HEK293T (cell line): Measurements from ENCODE around the gene CCDC137.

Experiments
- CTCF ChIA-PET: fragments of 350-600 bp; formaldehyde crosslinking; extraction: SDS; loops from one replicate; lab custom pipeline; 2021; ENCODE audit warnings: antibody characterized with exemption, inconsistent platforms; lab: Yijun Ruan, JAX
- POLR2A ChIA-PET: fragments of 350-600 bp; formaldehyde crosslinking; extraction: SDS; loops from one replicate; lab custom pipeline; 2020; ENCODE audit warnings: antibody characterized with exemption, inconsistent platforms; lab: Yijun Ruan, JAX
- DNase-seq: peaks from one replicate; pipeline ENCODE4 v3.0.0; 2012; ENCODE audit warnings: mixed read lengths; ENCODE audit errors: extremely low spot score
- ARNT ChIP-seq: fragments of 450-650 bp; IDR thresholded peaks from 2 replicates; pipeline ENCODE4 v1.6.1; 2017; ENCODE audit warnings: mild to moderate bottlenecking
- BHLHE40 ChIP-seq: fragments of 450-650 bp; IDR thresholded peaks from 2 replicates; pipeline ENCODE4 v1.6.1; 2016; ENCODE audit warnings: mild to moderate bottlenecking, moderate library complexity, borderline replicate concordance
- CTBP1 ChIP-seq: fragments of 450-650 bp; IDR thresholded peaks from 2 replicates; pipeline ENCODE4 v1.6.1; 2016; ENCODE audit warnings: borderline replicate concordance
- ELF4 ChIP-seq: fragments of 450-650 bp; IDR thresholded peaks from 2 replicates; pipeline ENCODE4 v1.6.1; 2017; ENCODE audit warnings: antibody characterized with exemption
- FOXA1 ChIP-seq: fragments of 450-650 bp; IDR thresholded peaks from 2 replicates; pipeline ENCODE4 v1.6.1; 2016; ENCODE audit warnings: mild to moderate bottlenecking
- FOXK2 ChIP-seq: fragments of 450-650 bp; IDR thresholded peaks from 2 replicates; pipeline ENCODE4 v1.6.1; 2016; ENCODE audit warnings: mild to moderate bottlenecking
- FOXM1 ChIP-seq: fragments of 450-650 bp; IDR thresholded peaks from 2 replicates; pipeline ENCODE4 v1.6.1; 2017; ENCODE audit warnings: mild to moderate bottlenecking, borderline replicate concordance
- HDGF ChIP-seq: fragments of 450-650 bp; IDR thresholded peaks from 2 replicates; pipeline ENCODE4 v1.6.1; 2017; ENCODE audit warnings: antibody characterized with exemption, borderline replicate concordance
- L3MBTL2 ChIP-seq: fragments of 450-650 bp; conservative IDR thresholded peaks from 2 replicates; pipeline ENCODE4 v1.6.1; 2016; ENCODE audit warnings: mild to moderate bottlenecking
- LEF1 ChIP-seq: fragments of 450-650 bp; IDR thresholded peaks from 2 replicates; pipeline ENCODE4 v1.6.1; 2017; ENCODE audit warnings: mild to moderate bottlenecking, borderline replicate concordance
- NFRKB ChIP-seq: fragments of 450-650 bp; IDR thresholded peaks from 2 replicates; pipeline ENCODE4 v1.6.1; 2016; ENCODE audit warnings: mild to moderate bottlenecking, moderate library complexity
- SP1 ChIP-seq: fragments of 450-650 bp; IDR thresholded peaks from 2 replicates; pipeline ENCODE4 v1.6.1; 2017
- SUZ12 ChIP-seq: fragments of 450-650 bp; IDR thresholded peaks from 2 replicates; pipeline ENCODE4 v1.6.1; 2016; ENCODE audit warnings: mild to moderate bottlenecking
- TARDBP ChIP-seq: fragments of 450-650 bp; IDR thresholded peaks from 2 replicates; pipeline ENCODE4 v1.6.1; 2016
- ZNF384 ChIP-seq: fragments of 450-650 bp; IDR thresholded peaks from 2 replicates; pipeline ENCODE4 v1.6.1; 2016
- TF ChIP-seq, protein P1 (sequence below): fragments of 450-650 bp; IDR thresholded peaks from 2 replicates; pipeline ENCODE4 v1.6.1; 2016

Gene CCDC137

DNA sequence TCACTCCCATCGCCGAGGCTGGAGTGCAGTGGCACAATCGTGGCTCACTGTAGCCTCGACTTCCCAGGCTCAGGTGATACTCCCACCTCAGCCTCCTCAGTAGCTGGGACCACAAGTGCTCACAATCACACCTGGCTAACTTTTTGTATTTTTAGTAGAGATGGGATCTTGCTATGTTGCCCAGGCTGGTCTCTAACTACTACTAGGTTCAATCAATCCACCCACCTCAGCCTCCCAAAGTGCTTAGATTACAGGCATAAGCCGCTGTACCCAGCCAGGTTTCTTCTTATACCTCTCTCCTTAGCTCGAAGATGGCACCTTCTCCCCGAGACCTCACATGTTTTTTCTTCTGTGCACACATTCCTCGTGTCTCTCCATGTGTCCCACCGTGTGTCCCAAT is 26.5 kb upstream of the CCDC137 start:
- ChIA-PET CTCF (no interaction called here), POLR2A (no interaction called here)

DNA sequence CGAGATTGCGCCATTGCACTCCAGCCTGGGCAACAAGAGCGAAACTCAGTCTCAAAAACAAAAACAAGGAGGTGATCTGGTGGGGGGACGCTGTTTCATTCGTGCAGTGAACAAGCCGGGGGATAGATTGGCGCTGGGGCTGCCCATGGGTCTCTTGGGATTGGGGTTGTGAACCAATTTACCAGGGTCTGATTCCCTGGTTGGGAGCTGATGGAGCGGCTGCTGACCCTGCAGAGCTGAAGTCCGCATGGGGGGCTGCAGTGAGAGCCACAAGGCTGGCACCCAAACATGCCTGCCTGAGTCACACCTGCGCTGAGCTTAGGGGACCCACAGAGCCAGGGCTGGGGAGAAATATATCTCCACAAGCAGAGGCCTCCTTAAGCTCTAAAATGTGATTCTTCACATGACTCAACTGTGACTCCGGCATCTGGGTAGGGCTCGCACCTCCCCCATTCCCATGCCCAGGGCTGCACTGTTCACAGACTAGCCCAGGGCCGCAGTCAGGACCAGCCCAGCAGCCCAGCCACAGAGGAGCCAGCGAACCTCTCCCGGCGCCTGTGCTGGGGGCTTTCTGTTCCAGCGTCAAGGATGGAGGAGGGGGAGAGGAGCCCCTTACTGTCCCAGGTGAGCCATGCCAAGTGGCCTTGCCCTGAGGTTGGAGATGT is 24.6 kb upstream of the CCDC137 start:
- ChIA-PET CTCF (no interaction called here), POLR2A (interaction anchor here (0.7 kb wide), 1 partner anchor 89 kb away, joined by 3 read pairs; no protein-coding TSS in a partner anchor)
- no peak for DNase-seq
- TF ChIP-seq NFRKB (no peak), FOXA1 (no peak), SUZ12 (no peak), BHLHE40 (no peak), CTBP1 (no peak), FOXM1 (no peak), L3MBTL2 (no peak), SP1 (no peak), LEF1 (no peak), HDGF (no peak), ARNT (no peak), ELF4 (no peak), TARDBP (no peak), ZNF384 (no peak), FOXK2 (no peak)
- TF ChIP-seq, protein P1, sequence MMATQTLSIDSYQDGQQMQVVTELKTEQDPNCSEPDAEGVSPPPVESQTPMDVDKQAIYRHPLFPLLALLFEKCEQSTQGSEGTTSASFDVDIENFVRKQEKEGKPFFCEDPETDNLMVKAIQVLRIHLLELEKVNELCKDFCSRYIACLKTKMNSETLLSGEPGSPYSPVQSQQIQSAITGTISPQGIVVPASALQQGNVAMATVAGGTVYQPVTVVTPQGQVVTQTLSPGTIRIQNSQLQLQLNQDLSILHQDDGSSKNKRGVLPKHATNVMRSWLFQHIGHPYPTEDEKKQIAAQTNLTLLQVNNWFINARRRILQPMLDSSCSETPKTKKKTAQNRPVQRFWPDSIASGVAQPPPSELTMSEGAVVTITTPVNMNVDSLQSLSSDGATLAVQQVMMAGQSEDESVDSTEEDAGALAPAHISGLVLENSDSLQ = no peak

More for the DNA sequence above, 26.5 kb upstream of the CCDC137 start:
- TF ChIP-seq FOXM1 (no peak), FOXA1 (no peak), ELF4 (no peak), LEF1 (no peak), NFRKB (no peak), SUZ12 (no peak)
- TF ChIP-seq, protein P1 = no peak
- no peak for DNase-seq

DNA sequence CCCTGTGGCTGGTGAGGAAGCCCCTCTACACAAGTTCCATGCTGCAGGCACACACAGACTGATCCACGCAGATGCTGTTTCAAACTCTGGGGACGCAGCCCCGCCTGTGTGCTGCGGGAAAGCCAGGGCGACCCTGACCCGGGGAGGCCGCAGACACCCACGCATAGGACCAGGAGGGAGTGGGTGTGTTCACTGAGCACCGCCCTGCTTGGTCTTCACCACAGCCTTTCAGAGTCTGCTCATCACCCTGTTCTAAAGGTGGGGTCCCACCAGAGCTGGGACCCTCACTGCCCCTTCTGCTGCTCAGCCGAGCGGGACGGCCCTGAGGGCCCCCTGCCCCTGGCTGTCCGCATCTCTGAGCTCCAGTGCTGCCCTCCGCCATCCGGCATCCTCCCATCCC is 22.0 kb upstream of the CCDC137 start:
- DNase-seq = no peak
- CTCF ChIA-PET = no interaction called here
- POLR2A ChIA-PET = interaction anchor here (1.3 kb wide), 1 partner anchor 21 kb away, joined by 3 read pairs; no protein-coding TSS in a partner anchor
- no peak for TF ChIP-seq BHLHE40
- no peak for TF ChIP-seq ZNF384
- TF ChIP-seq, protein P1 = no peak
- no peak for TF ChIP-seq FOXK2

DNA sequence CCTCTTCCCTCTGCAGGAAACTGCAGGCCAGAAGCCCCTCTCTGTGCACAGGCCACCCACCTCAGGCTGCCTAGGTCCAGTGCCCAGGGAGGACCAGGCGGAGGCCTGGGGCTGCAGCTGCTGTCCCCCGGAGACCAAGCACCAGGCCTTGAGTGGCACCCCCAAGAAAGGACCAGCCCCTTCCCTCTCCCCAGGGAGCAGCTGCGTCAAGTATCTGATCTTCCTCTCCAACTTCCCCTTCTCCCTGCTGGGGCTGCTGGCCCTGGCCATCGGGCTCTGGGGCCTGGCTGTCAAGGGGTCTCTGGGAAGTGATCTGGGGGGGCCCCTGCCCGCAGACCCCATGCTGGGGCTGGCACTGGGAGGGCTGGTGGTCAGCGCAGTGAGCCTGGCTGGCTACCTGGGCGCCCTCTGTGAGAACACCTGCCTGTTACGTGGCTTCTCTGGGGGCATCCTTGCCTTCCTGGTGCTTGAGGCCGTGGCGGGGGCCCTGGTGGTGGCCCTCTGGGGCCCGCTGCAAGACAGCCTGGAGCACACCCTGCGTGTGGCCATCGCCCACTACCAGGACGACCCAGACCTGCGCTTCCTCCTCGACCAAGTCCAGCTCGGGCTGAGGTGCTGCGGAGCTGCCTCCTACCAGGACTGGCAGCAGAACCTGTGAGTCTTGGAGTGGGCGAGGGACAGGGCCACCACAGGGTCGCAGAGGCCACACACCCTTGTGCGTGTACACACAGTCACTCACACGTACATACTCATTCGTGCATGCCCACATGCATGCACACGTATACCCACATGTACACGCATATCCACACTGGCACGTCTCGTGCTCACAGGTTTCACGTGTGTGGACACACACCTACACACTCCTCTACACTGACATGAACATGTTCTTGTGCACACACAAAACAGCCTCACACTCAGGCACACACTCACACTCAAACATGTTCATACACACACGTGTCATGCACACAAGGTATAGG is 21.3 kb upstream of the CCDC137 start:
- ChIA-PET POLR2A (interaction anchor here (1.3 kb wide), 1 partner anchor 20 kb away, joined by 3 read pairs; no protein-coding TSS in a partner anchor), CTCF (no interaction called here)
- DNase-seq = no peak
- TF ChIP-seq CTBP1 = no peak
- TF ChIP-seq, protein P1 = no peak
- no peak for TF ChIP-seq LEF1
- no peak for TF ChIP-seq ZNF384
- TF ChIP-seq SP1 = no peak
- TF ChIP-seq ARNT = no peak
- TF ChIP-seq FOXM1 = no peak
- no peak for TF ChIP-seq TARDBP

DNA sequence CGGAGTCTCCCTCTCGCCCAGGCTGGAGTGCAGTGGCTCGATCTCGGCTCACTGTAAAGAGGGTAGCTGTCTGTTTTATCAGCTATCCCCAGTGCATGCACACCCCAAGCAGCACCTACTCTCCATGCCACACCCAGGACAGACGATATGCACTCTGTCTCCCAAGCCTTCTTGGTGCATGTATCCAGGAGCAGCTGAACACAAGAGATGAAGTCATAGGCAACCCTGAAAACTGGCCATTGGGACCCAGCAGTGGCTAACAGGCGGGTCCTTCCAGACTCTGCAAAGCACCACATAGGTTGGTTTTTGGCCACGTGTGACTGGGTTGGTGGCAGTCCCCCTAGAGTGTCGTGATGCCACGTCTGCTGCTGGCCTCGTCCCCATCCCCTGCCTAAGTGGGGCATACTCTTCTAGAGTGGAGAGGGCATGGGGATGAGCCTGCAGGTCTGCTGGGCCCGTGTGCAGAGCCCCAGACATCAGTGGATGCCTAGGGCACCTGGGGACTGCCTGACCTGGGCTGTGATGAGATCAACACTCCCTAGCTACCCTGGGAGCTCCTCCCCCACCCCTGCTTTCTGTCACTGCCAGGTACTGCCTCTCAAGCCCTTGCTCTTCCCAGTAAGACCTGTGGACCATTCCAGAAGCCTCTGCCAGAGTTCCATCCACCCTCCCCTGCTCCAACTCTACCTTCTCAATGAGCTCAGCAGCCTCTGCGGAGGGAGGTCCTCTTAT is 19.5 kb upstream of the CCDC137 start:
- DNase-seq = no peak
- CTCF ChIA-PET = no interaction called here
- TF ChIP-seq LEF1 (no peak), ZNF384 (no peak), CTBP1 (no peak), TARDBP (no peak), NFRKB (no peak), BHLHE40 (no peak), FOXM1 (no peak), ELF4 (no peak), FOXA1 (no peak), SP1 (no peak), ARNT (no peak), FOXK2 (no peak), L3MBTL2 (no peak)
- POLR2A ChIA-PET = interaction anchor here (0.7 to 1.5 kb wide), 3 partner anchors 9 to 21 kb away, joined by 3 read pairs; no protein-coding TSS in a partner anchor
